ENCODE measurements around the gene GNAS.

- TF ChIP-seq CTCF (IDR thresholded peaks at IDR 0.05; ENCODE audit: low read depth, low read length) (no peak), EZH2phosphoT487 (IDR thresholded peaks at IDR 0.05; ENCODE audit: low read depth) (no peak)
Observed at GRCh38 chr20:58909585-58909984, 57.1 kb downstream of the GNAS start.
